Measurements from ENCODE around the gene FRMD8. TPM values are rescaled to one million over a fixed set of nuclear protein-coding genes. Genes with fewer than 3 reads are reported as not detected.
"Not testable (repeated sequence)": the region's sequence is repeated elsewhere in the genome, so short reads cannot be mapped to it uniquely, and the experiment has no call there.

The FRMD8 gene
- total RNA-seq, 1 donor from 2014 or later, result 70.6 TPM

DNA sequence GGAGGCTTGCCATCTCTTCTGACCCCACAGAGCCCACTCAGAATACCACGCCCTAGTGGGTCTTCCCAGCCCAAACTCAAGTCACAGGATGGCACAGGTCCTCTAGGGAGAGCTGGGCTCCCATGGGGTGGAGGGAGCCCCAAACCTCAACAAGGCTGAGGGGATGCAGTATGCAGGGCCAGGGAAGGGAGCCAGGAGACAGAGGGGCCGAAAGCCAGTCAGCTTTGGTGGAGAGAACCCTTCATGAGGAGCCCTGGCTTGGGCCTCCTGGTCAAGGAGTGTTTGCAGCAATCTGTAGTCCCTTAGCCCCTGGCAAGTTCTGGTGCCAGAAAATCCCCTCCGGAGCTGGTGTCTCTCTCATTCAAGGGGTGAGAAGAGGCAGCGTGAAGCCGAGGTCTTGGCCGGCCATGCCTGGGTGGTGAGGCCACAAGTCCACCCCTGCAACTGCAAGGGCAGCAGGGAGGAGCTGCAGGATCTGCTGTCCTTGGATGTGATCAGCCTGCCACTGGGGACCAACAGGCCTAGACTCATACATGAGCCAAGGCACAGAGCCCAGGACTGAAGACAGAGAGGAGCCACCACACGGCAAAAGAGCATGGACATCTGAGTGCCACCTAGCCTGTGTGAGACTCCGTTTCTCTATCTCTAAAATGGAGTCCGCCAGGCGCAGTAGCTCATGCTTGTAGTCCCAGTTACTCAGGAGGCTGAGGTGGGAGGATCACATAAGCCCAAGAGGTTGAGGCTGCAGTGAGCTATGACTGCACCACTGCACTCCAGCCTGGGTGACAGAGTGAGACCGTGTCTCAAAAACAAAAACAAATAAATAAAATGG, 60.2 kb downstream of the FRMD8 start:
- no peaks in the 10 kb centered on the region for H3K9me3 Mint-ChIP-seq
- DNase-seq, result no peak
- intact Hi-C loops (cut with micrococcal nuclease), result no loop called here
- peak overlapping the region; percentile 30 for H3K27ac Mint-ChIP-seq
- TF ChIP-seq, protein P1, sequence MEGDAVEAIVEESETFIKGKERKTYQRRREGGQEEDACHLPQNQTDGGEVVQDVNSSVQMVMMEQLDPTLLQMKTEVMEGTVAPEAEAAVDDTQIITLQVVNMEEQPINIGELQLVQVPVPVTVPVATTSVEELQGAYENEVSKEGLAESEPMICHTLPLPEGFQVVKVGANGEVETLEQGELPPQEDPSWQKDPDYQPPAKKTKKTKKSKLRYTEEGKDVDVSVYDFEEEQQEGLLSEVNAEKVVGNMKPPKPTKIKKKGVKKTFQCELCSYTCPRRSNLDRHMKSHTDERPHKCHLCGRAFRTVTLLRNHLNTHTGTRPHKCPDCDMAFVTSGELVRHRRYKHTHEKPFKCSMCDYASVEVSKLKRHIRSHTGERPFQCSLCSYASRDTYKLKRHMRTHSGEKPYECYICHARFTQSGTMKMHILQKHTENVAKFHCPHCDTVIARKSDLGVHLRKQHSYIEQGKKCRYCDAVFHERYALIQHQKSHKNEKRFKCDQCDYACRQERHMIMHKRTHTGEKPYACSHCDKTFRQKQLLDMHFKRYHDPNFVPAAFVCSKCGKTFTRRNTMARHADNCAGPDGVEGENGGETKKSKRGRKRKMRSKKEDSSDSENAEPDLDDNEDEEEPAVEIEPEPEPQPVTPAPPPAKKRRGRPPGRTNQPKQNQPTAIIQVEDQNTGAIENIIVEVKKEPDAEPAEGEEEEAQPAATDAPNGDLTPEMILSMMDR (IDR thresholded peaks at IDR 0.05), result no peak
- peaks cover 56% of the 10 kb centered on the region for H3K4me1 Mint-ChIP-seq
- H3K4me3 Mint-ChIP-seq, result no peak overlapping the region
- no peak for ATAC-seq (ENCODE audit: low read depth)
- H3K27me3 Mint-ChIP-seq, result no peaks in the 10 kb centered on the region
- peaks cover 9% of the 10 kb centered on the region for H3K36me3 Mint-ChIP-seq (ENCODE audit: low read depth)
- ChIA-PET POLR2A (interaction anchor here (0.9 to 11.6 kb wide), 8 partner anchors 9 to 100 kb away, joined by 3 to 535 read pairs (median 5); partner anchors contain the start of genes MALAT1 and NEAT1), CTCF (no interaction called here)

GRCh38 chr11:65448074-65448417, 61.6 kb downstream of the FRMD8 start:
- ATAC-seq (ENCODE audit: low read depth) (no peak), DNase-seq (no peak)
- H3K27ac Mint-ChIP-seq, result peak overlapping the region; percentile 46
- TF ChIP-seq, protein P1 (IDR thresholded peaks at IDR 0.05), result no peak
- no peaks in the 10 kb centered on the region for H3K27me3 Mint-ChIP-seq
- peaks cover 9% of the 10 kb centered on the region for H3K36me3 Mint-ChIP-seq (ENCODE audit: low read depth)
- H3K4me3 Mint-ChIP-seq, result no peak overlapping the region
- intact Hi-C loops (cut with micrococcal nuclease), result no loop called here
- no peaks in the 10 kb centered on the region for H3K9me3 Mint-ChIP-seq
- H3K4me1 Mint-ChIP-seq, result peaks cover 42% of the 10 kb centered on the region
- CTCF ChIA-PET, result no interaction called here
- POLR2A ChIA-PET, result interaction anchor here (1.6 to 11.6 kb wide), 4 partner anchors 24 to 54 kb away, joined by 4 to 535 read pairs (median 170); partner anchors contain the start of genes MALAT1 and NEAT1

- Mint-ChIP-seq H3K27ac (peak overlapping the region; percentile 50), H3K27me3 (no peaks in the 10 kb centered on the region), H3K9me3 (no peaks in the 10 kb centered on the region), H3K36me3 (ENCODE audit: low read depth) (peaks cover 9% of the 10 kb centered on the region), H3K4me1 (peaks cover 37% of the 10 kb centered on the region), H3K4me3 (no peak overlapping the region)
- ATAC-seq (ENCODE audit: low read depth), result no peak
- CTCF ChIA-PET, result no interaction called here
- intact Hi-C loops (cut with micrococcal nuclease), result no loop called here
- TF ChIP-seq, protein P1 (IDR thresholded peaks at IDR 0.05), result no peak
- DNase-seq, result no peak
- POLR2A ChIA-PET, result interaction anchor here (0.7 to 11.6 kb wide), 7 partner anchors 18 to 78 kb away, joined by 4 to 535 read pairs (median 9); partner anchors contain the start of genes MALAT1 and NEAT1
Observed at GRCh38 chr11:65448418-65449105, 62.1 kb downstream of the FRMD8 start.

DNA sequence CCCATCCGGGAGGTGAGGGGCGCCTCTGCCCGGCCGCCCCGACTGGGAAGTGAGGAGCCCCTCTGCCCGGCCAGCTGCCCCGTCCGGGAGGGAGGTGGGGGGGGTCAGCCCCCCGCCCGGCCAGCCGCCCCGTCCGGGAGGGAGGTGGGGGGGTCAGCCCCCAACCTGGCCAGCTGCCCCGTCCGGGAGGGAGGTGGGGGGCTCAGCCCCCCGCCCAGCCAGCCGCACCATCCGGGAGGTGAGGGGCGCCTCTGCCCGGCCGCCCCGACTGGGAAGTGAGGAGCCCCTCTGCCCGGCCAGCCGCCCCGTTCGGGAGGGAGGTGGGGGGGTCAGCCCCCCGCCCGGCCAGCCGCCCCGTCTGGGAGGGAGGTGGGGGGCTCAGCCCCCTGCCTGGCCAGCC, 64.9 kb downstream of the FRMD8 start:
- H3K9me3 Mint-ChIP-seq; POLR2A ChIA-PET; H3K27ac Mint-ChIP-seq; DNase-seq; intact Hi-C loops (cut with micrococcal nuclease); H3K36me3 Mint-ChIP-seq (ENCODE audit: low read depth); CTCF ChIA-PET; H3K4me3 Mint-ChIP-seq; H3K27me3 Mint-ChIP-seq; ATAC-seq (ENCODE audit: low read depth): not testable (repeated sequence)
- peaks cover 36% of the 10 kb centered on the region for H3K4me1 Mint-ChIP-seq

- H3K27ac Mint-ChIP-seq; intact Hi-C loops (cut with micrococcal nuclease); DNase-seq; H3K9me3 Mint-ChIP-seq; H3K4me3 Mint-ChIP-seq; CTCF ChIA-PET; ATAC-seq (ENCODE audit: low read depth); H3K36me3 Mint-ChIP-seq (ENCODE audit: low read depth); H3K27me3 Mint-ChIP-seq: not testable (repeated sequence)
- peaks cover 40% of the 10 kb centered on the region for H3K4me1 Mint-ChIP-seq
- POLR2A ChIA-PET, result interaction anchor here (1.0 to 1.1 kb wide), 2 partner anchors 47 to 50 kb away, joined by 3 to 4 read pairs; partner anchors contain the start of gene MALAT1
Observed at GRCh38 chr11:65452259-65452658, 65.8 kb downstream of the FRMD8 start.
